ELR (cell line): Measurements from ENCODE around the gene SPAG9.
A peak's percentile ranks its signal among the peaks of the same experiment; 100 is the strongest.
"Not testable (repeated sequence)": the region's sequence is repeated elsewhere in the genome, so short reads cannot be mapped to it uniquely, and the experiment has no call there.

Source experiments
- DNase-seq: peaks from one replicate; pipeline ENCODE4 v3.0.0-alpha.2; 2015; ENCODE audit warnings: low read depth

SPAG9 gene

DNA sequence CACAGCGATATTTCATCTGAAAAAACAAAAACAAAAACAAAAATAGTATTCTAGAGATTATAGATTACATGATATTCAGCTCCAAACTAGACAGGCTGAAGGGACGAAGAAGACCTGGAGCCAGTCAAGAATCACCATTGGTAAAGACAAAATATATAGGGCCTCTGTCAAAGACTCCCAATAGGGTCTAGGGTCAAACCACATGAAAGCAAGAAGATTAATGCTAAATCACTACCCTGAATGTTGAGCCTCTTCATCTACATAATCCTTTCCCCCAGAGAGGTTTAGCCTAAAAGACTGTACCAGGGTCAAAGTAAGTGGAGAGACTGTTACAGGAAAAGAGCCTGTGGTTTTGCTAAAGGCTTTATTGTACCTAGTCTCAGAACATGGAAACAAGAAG is 21.9 kb upstream of the SPAG9 start:
- no peak for DNase-seq

DNA sequence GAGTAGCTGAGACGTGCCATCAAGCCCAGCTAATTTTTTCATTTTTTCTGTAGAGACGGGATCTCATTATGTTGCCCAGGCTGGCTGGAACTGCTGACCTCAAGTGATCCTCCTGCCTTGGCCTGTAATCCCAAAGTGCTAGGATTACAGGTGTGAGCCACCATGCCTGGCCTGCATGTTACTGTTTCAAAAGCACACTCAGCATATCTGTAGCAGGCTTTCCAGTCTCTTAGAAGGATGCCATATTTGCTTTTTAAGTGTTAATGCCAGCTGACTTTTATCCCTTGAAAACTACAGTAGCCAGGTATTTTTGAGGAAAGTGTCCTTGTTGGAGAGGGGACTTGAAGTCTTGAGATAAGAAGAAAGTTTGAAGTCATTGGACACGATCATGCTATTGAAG is 15.3 kb upstream of the SPAG9 start:
- no peak for DNase-seq

- DNase-seq = no peak
Measured at GRCh38 chr17:51133365-51133764, 12.7 kb upstream of the SPAG9 start.

DNA sequence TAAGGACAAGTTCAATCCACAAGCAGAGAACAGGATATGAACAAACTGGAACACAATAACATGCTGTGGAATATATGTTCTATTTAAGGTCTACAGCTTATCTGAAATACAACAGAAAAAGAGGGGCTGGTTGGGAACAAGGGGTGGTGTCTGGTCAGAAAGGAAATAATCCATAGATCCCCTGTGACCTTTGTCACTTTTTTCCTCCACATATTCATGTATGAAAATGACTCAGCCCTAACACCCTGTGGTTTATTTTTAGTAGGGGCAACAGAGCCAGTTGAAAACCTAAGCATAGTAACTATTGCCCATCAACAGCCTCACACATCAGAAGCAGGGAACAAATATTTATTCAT is 12.3 kb upstream of the SPAG9 start:
- DNase-seq = peak; percentile 53

- DNase-seq = peak; percentile 49
Measured at GRCh38 chr17:51128076-51128475, 7.4 kb upstream of the SPAG9 start.

DNA sequence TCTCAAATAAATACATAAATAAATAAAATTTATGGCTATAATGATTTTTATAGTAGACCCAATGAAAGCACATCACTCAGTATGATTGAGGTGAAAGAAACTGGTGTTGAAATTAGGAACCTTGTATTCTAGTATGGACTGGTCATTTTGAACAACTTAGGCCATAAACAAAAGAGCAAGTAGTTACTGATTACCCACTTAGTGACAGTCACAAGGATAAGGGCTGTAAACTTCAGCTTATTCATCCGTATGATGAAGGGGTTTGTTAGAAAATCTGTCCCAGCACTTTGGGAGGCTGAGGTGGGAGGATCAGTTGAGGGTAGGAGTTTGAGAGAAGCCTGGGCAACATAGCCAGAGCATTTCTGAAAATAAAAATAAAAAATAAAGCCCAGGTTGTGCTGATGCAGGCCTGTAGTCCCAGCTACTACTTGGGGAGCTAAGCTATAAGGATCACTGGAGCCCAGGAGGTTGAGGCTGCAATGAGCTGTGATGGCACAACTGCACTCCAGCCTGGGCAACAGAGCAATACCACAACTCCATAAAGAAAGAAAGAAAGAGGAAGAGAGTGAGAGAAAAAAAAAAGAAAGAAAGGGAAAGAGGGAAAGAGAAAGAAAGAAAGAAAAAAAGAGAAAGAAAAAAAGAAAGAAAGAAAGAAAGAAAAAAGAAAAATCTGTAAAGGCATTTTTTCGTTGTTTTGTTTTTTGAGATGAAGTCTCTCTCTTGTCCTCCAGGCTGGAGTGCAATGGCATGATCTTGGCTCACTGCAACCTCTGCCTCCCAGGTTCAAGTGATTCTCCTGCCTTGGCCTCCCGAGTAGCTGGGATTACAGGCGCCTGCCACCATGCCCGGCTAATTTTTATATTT is 4.2 kb upstream of the SPAG9 start:
- no peak for DNase-seq

DNA sequence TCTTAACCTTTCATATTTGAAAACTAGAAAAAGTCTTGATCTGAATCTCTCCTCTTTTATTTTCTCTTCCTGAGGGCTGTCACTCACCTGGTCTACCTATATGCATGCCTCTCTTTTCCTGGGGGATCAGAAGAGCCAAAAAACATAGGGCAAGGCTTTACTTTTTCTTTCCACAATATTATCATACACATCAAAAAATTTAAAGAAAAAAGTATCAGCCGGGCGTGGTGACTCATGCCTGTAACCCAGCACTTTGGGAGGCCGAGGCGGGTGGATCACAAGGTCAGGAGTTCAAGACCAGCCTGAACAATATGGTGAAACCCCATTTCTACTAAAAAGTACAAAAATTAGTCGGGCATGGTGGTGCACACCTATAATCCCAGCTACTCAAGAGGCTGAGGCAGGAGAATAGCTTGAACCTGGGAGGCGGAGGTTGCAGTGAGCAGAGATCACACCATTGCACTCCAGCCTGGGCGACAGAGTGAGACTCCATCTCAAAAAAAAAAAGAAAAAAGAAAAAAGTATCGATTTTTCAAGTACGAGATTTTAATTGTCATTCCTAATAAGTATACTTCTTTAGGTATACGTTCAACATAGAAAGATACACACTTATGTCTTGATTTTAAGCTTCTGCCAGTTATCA is 1.9 kb upstream of the SPAG9 start:
- not testable (repeated sequence) for DNase-seq

DNA sequence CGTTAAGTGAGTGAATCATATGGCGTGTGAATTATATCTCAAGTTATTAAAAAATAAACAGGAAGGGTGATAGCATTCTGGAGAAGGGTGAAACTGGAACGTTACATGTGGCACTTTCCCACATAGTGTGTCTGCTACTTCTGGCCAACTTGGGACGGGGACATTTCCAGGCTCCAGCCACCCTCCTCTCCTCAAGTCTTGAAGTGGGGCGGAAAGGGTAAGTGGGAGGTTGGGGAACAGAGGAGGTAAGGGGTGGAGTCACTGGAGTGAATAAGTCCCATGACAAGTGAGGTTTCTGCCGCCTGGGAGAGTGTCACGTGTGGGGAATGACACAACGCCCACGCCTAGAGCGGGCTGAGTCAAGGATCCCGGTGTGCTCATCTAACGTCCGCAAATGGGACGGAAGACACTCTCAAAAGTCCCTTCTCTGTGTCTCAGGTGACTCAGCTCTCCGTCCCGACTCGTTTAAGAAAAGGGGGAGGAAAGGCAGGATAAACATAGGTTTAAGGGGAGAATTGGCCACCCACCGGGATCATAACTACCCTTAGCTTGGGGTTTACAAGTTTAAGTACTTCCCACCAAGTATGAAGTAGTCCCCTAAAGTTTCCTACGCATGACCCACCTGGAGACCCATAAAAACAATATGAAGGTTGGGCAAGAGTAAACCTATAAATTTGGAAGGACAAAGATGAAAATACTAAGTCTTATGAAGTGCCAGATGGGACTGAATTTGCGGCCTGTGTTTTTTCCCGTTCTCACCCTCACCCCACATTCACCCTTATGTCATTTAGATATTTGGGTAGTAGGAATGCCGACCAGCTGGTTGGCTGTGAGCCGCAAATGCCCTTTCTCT is 1.2 kb upstream of the SPAG9 start:
- DNase-seq = peak; percentile 100

- DNase-seq = no peak
Measured at GRCh38 chr17:51120357-51120738, 320 bp downstream of the SPAG9 start.

DNA sequence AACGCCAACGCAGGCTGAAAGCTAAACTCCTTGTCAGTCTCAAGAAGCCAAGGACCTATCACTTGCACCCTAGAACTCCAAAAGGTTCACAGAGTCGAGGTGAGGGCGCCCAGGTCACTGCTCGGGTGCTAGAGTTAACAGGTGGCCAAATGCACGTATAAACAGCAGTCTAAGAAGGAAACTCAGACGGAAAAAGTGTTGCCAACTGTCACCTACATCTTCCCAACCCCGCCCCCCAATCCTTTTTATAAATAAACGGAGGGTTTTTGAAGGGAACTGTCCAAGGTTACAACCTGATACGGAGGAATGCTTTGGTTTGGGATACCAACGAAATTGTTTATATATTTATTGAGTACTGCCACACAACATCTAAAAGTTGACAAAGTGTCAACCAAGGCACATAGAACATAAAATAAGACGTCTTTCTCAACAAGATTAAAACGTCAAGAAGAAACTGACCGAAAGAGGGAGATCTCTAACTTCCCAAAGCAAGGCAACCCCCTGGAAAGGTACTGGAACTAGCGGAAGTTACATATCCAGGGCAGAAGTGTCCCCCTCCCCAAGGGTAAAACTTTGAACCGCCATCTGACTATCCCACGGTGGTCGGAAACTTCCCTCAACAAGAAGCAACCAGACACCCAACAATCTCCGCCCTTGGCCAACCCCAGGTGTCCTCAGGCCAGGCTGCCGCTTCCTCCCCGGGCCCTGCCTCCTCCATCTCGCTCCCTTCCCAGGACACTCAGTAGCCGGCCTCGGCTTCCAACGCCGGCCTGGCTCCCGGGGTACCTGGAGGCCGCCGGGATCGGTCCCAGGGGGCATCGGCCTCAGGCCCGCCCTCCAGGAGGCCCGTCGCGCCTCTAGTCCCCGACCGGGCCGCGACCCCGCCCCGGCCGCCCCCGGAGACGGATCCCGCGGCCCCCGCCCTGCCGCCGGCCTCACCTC is 982 bp downstream of the SPAG9 start:
- DNase-seq = peak; percentile 62

DNA sequence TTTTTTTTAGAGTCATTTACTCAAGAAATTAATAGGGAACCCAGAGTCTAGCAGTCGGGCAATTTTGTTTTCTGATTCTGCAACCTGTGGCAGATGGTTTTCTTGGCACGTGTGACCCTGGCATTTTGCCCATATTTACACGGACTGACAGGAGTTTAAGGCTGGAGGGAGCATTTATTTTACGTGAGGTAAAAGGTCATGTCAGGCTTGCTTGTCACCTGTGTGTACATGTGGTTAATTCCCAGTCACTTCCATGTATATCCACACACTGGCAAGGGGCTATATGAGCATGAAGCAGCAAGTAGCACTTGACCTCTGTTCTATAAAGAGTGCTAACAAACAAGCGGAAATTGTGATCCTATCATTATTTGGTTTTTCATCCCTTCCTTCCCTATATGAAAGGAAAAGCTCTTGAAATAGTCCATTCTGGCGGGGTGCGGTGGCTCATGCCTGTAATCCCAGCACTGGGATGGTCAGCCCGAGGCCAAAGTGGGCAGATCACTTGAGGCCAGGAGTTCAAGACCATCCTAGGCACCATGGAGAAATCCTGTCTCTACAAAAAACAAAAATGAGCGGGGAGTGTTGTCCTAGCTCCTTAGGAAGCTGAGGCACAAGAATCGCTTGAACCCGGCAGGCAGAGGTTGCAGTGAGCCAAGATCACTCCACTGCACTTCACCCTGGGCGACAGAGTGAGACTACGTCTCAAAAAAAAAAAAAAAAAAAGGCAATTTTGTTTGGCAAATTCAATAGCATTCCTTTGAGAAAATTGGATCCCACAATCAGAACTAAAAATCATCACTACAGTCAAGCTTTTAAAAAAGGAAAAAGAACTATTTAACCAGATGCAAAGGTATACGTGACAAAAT is 2.1 kb downstream of the SPAG9 start:
- DNase-seq = peak; percentile 9

DNA sequence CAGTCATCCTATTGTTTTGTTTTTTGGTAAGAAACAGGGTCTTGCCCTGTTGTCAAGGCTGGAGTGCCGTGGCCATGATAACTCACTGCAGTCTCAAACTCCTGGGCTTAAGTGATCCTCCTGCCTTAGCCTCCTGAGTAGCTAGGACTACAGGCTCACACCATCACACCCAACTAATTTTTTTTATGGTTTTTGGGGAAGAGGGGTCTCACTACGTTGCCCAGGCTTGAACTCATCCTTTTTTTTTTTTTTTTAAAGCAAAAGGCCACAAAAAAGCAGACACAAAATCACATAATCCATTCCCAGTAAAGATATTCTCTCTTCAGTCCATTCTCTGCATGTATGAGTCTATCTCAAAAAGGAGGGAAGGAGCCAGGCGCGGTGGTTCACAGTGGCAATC is 5.5 kb downstream of the SPAG9 start:
- no peak for DNase-seq

GRCh38 chr17:51112303-51113222 is 8.1 kb downstream of the SPAG9 start:
- peak; percentile 16 for DNase-seq

DNA sequence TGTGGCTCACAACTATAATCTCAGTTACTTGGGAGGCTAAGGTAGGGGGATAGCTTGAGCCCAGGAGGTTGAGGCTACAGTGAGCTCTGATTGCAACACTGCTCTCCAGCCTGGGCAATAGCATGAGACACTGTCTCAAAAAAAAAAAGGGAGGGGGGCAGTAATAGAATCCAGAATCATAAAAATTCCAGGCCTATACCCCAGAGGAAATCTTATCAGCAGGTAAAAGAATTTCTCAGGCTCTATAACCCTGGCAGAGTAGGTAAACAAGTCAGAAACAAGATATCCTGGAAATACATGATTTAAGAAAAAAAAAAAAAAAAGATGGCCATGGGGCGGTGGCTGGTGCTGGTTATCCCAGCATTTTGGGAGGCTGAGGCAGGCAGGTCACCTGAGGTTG is 12.9 kb downstream of the SPAG9 start:
- DNase-seq = no peak

DNA sequence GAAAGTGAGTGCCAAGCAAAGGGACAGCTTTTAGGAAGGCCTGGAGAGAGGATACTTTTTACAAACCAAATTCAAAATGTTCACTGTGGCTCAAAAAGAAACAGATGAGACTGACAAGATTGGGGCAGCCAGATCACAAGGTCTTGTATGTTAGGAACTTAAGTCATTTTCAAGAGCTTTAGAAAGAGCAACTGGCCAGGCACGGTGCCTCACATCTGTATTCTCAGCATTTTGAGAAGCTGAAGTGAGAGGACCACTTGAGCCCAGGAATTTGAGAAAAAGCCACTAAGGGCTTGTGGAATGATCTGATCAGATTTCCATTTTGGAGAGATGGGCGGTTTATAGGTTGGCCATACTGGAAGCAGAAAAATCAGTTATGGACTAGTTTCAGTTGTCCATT is 17.2 kb downstream of the SPAG9 start:
- DNase-seq = no peak

- no peak for DNase-seq
Measured at GRCh38 chr17:51103050-51103449, 17.6 kb downstream of the SPAG9 start.

DNA sequence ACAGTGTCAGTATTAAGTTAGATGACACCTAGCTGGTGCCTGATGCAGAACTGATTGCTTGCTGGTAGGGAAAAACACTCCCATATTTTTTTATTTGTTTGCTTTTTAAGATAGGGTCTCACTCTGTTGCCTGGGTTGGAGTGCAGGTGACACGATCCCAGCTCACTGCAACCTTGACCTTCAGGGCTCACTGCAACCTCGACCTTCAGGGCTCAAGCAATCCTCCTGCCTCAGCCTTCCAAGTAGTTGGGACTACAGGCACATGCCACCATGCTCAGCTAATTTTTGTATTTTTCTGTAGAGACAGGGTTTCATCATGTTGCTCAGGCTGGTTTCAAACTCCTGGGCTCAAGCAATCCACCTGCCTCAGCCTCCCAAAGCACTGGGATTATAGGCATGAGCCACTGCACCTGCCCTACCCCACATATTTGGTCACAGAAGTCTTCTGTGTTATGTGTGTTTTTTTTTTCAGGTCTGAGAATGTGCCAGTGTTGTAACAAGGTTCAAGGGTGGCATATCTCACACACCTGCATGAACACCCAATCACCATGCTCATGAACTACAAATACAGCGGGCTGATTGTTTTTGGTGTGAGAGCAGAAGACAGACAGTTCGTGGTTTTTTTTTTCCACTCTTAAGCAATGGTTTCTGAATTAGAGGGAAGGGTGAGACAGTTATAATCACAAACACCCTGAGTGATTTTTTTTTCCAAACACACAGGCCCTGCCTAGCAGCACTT is 22.8 kb downstream of the SPAG9 start:
- no peak for DNase-seq

DNA sequence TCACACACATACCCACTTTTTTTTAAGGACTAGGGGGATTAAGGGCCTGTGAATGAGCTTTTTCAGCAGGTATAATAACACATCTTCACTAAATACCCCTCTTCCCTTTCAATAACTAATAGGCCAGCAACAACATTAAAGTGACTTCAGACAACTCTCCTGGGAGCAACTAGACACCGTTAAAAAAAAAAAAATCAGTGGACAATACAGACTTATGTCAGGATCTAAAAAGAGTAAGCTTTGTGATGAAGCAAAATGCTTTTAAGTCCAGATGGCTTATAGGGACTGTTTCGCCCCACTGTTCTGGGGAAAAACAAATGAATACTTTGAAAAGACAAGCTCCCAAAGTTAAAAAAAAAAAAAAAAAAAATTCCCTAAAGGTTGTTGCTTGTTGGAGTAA is 29.0 kb downstream of the SPAG9 start:
- DNase-seq = no peak

DNA sequence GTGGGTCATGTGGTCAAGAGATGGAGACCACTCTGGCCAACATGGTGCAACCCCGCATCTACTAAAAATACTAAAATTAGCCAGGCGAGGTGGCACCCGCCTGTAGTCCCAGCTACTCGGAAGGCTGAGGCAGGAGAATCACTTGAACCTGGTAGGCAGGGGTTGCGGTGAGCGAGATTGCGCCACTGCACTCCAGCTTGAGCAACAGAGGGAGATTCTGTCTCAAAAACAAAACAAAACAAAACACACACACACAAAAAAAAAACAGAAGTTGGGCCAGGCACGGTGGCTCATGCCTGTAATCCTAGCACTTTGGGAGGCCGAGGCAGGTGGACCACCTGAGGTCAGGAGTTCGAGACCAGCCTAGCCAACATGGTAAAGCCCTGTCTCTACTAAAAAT is 31.8 kb downstream of the SPAG9 start:
- DNase-seq = not testable (repeated sequence)
